GM12891 (cell line): ENCODE results near the gene CAPSL.

Experiments
- DNase-seq: peaks from one replicate; pipeline ENCODE4 v3.0.0; 2011; ENCODE audit warnings: low spot score; ENCODE audit not compliant: insufficient read length
- FAIRE-seq: peaks from 2 replicates; lab custom pipeline; 2011; peaks lifted over from hg19 to GRCh38; lab: Jason Lieb, UNC
- PAX5 ChIP-seq: IDR thresholded peaks from 2 replicates; pipeline ENCODE4 v1.6.1; 2011; ENCODE audit warnings: low read length, moderate library complexity, mild to moderate bottlenecking; ENCODE audit not compliant: insufficient read depth, severe bottlenecking
- POLR2A ChIP-seq: IDR thresholded peaks from 2 replicates; pipeline ENCODE4 v1.6.1; 2011; ENCODE audit warnings: low read depth, low read length, control low read depth
- POLR2AphosphoS5 ChIP-seq: IDR thresholded peaks from 2 replicates; pipeline ENCODE4 v1.6.1; 2011; ENCODE audit warnings: low read depth, low read length, control low read depth
- POU2F2 ChIP-seq: IDR thresholded peaks from 2 replicates; pipeline ENCODE4 v1.6.1; 2011; ENCODE audit warnings: low read depth, mild to moderate bottlenecking, control low read depth, low read length, moderate library complexity
- SPI1 ChIP-seq: IDR thresholded peaks from 2 replicates; pipeline ENCODE4 v1.6.1; 2011; ENCODE audit warnings: low read depth, low read length, control low read depth
- TAF1 ChIP-seq: IDR thresholded peaks from 2 replicates; pipeline ENCODE4 v1.6.1; 2011; ENCODE audit warnings: low read depth, low read length, control low read depth

The CAPSL gene

DNA sequence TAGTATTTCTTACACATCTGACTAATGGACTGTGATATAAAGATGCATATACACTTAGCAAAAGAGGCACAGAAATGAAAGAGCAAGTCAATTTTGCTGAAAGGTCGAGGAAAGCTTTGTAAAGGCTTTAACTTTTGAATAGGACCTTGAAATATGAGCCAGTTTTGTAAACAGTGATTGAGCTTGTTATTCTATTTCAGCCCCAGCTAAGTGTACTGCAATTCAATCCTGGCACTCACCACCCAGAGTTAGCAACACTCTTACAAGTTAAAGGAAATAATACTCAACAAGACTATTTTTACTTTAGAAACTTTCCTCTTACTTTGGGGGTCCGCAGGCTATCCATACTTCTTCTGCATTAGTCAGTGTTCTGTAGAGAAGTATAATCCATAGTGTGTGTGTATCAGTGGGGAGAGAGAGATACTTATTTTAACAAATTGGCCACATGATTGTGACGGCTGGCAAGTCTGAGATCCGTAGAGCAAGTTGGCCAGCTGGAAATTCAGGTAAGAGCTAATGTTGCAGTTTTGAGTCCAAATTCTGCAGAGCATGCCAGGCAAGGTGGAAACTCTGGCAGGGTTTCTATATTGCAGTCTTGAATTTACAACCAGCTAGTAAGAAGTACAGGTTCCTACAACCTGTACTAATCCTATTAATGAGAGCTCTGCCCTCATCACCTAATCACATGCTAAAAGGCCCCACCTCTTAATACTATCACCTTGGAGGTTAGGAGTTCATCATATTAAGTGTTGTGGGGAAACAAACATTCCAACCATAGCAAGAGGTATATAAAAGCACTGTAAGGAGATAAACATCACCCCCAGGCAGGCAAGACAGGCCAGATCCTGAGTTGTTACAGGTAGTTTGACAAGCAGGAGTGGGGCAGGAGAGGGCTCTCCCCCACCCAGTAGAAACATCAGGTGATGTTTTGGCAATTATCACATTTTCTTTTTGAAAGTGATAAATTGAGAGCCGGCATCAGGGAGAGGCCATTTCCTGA, 48.1 kb downstream of the CAPSL start:
- TF ChIP-seq POLR2A (no peak), POLR2AphosphoS5 (no peak), PAX5 (no peak), POU2F2 (no peak), TAF1 (no peak), SPI1 (no peak)
- FAIRE-seq, result no peak
- DNase-seq, result no peak

DNA sequence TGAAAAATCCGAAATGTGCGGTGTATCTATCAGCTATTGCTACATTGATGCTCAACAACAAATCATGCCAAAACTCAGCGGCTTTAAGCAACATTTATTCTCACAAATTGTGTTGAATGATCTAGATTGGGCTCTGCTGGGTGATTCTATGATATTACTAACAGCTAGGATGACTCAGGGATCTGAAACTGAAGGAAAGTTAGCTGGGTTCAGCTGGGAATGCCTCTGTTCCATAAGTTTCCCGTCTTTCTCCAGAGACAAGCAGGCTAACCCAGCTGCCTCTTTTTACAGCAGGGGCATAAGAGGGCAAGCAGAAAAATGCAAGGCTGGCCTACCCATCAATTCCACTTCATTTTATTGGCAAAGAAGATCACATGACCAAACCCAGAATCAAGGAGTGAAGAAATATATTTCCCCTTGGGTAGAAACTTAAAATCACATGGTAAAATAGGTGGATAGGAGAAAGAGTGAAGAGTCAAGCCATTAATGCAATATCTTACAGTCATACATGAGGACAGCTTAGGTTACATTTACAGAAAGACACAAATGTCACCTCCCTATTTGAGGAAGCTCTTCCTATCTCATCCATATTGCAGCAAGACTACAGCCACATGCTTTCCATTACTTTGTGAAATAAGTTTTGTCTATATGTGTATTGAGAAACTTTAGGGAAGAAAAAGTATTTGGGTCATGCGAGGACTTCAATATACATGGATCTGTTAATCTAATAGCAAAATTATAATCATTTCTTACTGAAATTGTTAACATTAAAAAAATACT, 50.9 kb downstream of the CAPSL start:
- FAIRE-seq, result no peak
- no peak for DNase-seq
- TF ChIP-seq TAF1, result no peak
- TF ChIP-seq POLR2AphosphoS5, result no peak
- TF ChIP-seq SPI1, result no peak
- no peak for TF ChIP-seq POU2F2
- TF ChIP-seq POLR2A, result no peak
- TF ChIP-seq PAX5, result no peak

DNA sequence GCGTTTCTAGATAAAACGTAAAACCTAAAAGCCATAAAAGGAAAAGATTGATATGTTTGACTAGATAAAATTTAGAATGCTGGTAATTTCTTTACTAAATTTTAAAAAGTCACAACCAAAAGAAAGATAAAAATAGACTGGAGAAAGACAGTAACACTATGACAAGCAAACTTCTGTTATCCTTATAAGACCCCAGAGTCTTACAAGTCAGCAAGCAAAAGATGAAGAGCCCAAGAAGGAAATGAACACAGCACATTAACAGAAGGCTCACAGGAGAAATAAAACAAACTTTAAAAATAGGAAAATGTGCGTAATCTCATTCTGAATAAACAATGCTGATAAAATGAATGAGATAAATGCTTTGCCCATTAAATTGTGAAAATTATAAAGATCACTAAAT, 52.0 kb downstream of the CAPSL start:
- no peak for TF ChIP-seq POLR2A
- TF ChIP-seq PAX5, result no peak
- DNase-seq, result no peak
- FAIRE-seq, result no peak

DNA sequence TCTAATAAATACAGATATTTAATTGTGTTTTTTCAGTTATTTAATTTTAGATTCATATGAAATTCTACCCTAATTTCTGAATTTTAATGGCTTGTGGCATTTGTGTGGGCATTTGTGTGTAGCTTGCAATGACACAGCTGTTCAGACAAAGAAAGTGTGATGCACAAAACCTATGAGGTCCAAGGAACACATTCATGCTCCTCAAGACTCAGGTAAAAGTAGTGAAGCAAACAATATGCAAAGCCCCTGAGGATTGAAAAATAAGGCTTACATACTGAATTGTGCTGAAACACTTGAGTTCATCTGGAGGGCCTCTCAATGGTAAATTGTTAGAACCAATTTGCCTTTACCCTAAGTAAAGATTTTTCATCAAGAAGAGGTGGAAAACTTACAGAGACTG, 53.6 kb downstream of the CAPSL start:
- no peak for TF ChIP-seq PAX5
- no peak for TF ChIP-seq SPI1
- no peak for TF ChIP-seq POLR2A
- no peak for TF ChIP-seq POLR2AphosphoS5
- TF ChIP-seq POU2F2, result no peak
- no peak for TF ChIP-seq TAF1
- no peak for DNase-seq
- no peak for FAIRE-seq

DNA sequence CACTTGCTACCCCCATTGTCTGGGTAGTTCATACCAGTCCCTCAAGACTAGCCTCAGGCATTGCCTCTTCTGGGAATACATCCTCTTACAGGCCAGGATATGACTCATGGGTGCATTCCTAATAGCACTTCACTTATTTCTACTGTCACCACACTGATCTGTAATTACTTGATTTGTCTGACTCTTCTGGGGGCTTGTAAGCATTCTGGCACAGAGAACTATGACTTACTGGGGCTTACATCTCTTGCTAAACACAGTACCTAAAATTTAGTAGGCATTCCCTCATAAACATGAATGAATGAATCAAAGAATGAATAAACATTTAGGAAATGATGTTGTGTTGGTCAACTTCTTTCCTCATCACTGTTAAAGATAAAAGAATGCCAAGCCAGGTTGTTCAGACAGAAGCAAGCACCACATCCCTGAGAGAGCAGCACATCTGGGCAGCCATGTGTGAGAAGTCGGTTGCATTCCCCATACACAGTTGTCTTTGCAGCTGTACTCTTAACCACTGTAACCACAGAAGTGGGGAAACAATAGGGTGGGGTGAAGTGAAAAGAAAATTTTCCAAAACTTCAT, 54.1 kb downstream of the CAPSL start:
- TF ChIP-seq POLR2A (no peak), POLR2AphosphoS5 (no peak), SPI1 (no peak), PAX5 (no peak), TAF1 (no peak), POU2F2 (no peak)
- DNase-seq (no peak), FAIRE-seq (peak; percentile 81)

DNA sequence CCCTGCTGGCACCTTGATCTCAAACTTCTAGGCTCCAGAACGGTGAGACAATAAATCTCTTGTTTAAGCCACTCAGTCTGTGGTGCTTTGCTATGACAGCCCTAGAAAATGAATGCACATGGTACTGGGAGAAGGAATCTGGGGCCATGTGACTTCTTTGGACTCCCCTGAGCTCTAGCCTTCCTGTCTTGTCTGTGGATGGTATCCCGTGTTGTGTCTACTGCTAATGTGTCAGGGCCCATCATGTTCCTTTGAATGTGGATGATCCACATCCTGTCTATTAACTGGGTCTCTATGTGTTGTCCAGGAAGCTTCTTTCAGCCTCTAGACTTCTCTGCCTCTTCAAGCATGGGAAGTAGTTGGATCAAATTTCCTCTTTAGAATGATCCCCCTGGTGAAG, 56.7 kb downstream of the CAPSL start:
- TF ChIP-seq SPI1 (no peak), POLR2AphosphoS5 (no peak), PAX5 (no peak), TAF1 (no peak)
- FAIRE-seq (no peak), DNase-seq (no peak)

DNA sequence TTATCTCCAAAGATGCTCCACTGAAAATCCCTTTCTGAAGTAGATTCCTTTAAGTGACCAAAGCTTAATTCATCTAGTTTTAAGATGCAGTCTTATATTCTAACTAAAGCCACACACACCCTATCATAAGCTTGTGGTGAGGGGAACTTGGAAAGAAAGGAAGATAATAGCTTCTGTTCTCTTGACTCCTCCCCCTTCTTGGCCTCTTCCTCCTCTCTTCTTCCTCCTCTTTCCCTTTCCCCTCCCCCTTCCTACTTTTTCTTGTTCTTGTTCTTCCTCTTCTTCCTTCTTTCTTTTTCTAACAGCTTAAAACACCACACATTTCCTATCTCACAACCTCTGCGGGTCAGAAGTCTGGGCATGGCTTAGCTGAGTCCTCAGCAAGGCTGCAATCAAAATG, 58.3 kb downstream of the CAPSL start:
- TF ChIP-seq POU2F2 (no peak), PAX5 (no peak), SPI1 (no peak), TAF1 (no peak), POLR2AphosphoS5 (no peak), POLR2A (no peak)
- no peak for FAIRE-seq
- no peak for DNase-seq

DNA sequence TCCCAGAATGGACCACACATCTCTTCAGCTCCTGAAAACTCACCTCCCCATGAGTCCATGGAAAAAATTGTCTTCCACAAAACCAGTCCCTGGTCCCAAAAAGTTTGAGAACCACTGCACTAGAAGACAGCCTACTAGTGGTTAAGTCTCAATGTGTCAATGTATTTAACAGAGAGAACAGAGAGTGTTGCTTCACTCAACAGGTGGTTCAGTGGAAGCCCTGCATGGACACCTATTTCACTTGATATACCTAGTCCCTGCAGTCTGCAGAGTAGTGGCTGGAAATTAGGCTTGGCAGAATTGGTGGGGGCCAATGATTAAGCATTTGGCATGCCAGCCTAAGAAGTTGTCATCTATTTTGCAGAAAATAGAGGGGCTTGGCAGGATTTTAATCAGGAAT, 58.8 kb downstream of the CAPSL start:
- DNase-seq (no peak), FAIRE-seq (no peak)
- TF ChIP-seq POLR2AphosphoS5 (no peak), POU2F2 (no peak), TAF1 (no peak), PAX5 (no peak), POLR2A (no peak), SPI1 (no peak)

DNA sequence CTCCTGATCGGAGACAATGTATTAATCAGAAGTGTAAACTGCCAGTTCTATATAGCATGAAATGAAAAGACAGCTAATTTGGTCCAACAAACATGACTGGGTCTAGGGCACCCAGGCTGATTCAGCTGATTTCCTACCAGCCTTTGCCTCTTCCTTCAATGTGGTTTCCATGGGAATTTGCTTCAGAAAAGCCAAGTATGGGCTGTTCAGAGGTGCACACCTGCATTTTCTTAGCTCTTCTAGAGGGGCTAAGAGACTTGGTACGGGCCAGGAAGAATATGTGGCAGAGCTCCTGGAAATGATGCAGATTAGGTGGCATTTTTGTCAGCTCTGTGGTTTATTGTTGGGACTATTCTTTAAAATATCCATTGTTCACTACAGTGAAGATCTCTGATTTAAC, 59.3 kb downstream of the CAPSL start:
- no peak for FAIRE-seq
- TF ChIP-seq POLR2AphosphoS5 (no peak), PAX5 (no peak), POLR2A (no peak), TAF1 (no peak), SPI1 (no peak), POU2F2 (no peak)
- no peak for DNase-seq
